OCI-M1 (cell line): ENCODE data around the gene FAM177A1.
A peak's percentile ranks its signal among the peaks of the same experiment; 100 is the strongest.
"Not testable (repeated sequence)": the region's sequence is repeated elsewhere in the genome, so short reads cannot be mapped to it uniquely, and the experiment has no call there.

Source experiments
- DNase-seq: peaks from one replicate; lab custom pipeline; 2025; lab: John Stamatoyannopoulos, UW

FAM177A1 gene

GRCh38 chr14:35061113-35061791, 15.2 kb downstream of the FAM177A1 start:
- peak; percentile 24 for DNase-seq

DNA sequence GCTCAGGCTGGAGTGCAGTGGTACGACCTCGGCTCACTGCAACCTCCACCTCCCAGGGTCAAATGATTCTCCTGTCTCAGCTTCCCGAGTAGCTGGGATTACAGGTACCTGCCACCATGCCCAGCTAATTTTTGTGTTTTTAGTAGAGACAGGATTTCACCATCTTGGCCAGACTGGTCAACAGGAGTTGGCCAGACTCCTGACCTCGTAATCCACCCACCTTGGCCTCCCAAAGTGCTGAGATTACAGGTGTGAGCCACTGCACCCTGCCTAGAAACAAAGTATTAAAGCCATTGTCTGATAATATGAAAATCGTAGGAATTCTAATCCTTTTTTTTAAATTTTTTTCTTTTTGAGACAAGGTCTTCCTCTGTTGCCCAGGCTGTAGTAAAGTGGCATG, 19.7 kb downstream of the FAM177A1 start:
- not testable (repeated sequence) for DNase-seq

GRCh38 chr14:35068238-35069012, 22.4 kb downstream of the FAM177A1 start:
- DNase-seq = no peak

- DNase-seq = no peak
Measured at GRCh38 chr14:35072226-35072625, 26.2 kb downstream of the FAM177A1 start.

DNA sequence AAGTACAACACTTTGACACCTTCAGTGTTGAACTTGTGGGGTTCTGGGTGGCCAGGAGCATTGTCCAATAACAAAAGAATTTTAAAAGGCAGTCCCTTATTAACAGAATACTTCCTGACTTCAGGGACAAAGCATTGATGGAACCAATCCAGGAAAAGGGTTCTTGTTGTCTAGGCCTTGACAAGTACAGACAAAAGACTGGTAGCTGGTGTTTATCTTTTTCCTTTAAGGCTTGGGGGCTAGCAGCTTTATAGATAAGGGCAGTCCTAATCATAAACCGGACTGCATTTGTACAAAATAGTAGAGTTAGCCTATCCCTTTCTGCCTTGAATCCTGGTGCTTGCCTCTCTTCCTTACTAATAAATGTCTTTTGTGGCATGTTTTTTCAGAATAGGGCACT, 27.4 kb downstream of the FAM177A1 start:
- no peak for DNase-seq

DNA sequence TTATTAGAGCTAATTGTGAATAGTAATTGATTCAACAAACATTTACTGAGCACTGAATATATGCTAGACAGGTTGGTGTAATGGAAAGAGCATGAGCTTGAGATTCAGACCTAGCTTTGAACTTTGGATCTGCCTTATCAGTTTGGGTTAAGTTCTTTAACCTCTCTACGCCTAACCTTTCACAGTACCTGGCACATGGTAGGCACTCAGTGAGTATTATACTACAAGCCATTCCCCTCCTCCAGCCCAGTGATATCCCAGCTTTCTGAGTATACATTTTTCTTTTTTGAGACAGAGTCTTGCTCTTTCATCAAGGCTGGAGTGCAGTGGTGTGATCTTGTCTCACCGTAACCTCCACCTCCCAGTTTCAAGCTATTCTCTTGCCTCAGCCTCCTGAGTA, 32.0 kb downstream of the FAM177A1 start:
- no peak for DNase-seq

DNA sequence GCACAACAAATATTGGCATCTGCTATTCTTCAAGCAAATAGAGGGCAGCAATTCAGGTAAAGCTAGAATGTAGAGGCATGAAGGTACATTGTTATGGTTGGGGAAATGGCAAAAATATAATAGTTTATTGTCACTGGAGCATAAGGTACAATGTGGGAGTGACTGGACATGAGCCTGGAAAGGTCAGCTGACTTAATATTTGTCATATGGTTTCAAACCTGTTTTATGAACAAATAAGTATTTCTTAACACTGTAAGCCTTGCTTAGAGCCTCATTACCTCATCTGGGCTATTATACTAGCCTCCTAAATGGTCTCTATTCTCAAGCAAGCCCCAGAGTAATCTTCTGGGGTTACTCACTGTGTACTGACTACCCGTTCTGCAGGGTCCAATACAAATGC, 33.7 kb downstream of the FAM177A1 start:
- DNase-seq = no peak

GRCh38 chr14:35083530-35084150, 37.6 kb downstream of the FAM177A1 start:
- DNase-seq = no peak

DNA sequence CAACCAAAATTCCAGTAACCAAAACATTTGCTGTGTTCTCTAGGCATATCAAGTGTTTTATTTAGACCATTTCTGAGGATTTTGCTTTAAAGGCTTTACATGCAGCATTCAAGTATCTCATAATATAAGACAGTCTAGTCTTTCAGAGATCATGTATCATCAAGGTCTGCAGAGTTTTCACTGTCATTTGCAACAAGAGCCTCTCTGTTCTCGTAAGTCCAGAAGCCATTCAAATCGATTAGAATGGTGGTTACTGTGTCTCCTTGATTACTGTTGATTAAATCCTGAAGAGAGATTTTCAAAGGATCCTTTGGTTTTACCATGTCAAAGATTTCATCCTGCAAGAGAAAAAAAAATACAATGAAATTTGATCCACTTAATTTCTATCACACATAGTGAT, 39.4 kb downstream of the FAM177A1 start:
- DNase-seq = no peak

DNA sequence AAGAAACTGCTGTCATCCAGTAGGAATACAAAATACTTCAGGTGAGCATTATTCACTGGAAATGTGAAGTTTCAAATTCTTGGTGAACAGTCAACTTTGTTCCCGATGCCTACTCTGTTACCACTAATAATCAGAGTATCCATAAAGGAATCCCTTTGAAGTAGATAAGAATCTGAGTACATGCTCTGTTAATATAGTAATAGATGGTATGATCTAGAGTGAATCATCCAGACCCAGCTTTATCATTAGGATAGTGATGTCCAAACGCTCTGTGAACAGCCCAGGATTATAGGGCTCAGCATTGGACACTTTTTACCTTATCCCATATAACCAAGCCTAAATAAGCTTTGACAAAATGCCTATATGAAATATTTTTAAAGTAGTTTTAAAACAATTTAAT, 42.4 kb downstream of the FAM177A1 start:
- no peak for DNase-seq

GRCh38 chr14:35094645-35095044, 48.6 kb downstream of the FAM177A1 start:
- DNase-seq = not testable (repeated sequence)

DNA sequence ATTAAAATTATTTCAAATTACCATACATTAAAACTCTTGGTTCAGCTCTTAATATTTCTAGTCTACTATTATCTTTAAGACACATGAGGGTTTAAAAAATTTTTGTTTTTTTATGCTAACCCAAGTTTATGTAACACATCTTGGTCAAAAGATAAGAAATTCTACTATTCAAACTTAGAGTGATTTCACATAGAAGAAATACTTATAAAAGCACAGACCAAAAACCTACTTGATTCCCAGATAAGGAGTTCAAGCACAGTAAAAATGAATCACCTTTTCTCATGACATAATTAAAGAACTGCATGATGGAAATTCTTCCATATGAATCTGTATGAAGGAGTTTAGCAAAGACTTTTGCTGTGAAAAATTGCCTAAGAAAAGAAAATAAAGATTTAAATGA, 61.8 kb downstream of the FAM177A1 start:
- no peak for DNase-seq

GRCh38 chr14:35112641-35113040, 66.6 kb downstream of the FAM177A1 start:
- DNase-seq = no peak

DNA sequence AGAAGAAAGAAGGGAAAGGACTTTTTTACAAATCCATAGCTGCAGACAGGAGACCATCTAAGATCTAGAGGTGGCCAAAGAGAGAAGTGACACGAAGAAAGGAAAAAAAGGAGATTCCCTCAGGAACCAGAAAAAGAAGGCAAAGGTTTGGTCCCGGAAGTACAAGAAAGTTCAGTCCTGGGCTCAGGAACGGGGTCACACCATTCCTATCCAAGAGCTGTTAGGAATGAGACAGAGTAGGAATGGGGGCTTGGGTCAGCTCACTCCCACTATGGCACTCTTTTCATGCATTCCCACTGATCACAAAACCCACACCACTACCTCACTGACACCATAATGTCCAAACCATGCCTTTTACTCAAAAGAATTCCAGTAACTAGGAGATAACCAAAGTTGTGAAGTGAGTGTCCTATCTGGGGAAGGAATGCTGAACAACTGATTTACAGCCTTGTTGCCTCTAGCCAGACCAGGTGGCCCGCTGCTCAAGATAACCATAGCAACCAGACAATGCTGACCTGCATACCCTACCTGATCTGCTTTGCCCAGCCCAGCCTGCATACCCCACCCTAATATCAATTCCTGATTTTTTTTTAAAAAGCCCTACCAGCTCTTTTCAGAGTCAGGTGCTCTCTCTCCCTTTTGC, 67.4 kb downstream of the FAM177A1 start:
- DNase-seq = no peak

GRCh38 chr14:35114036-35114435, 68.0 kb downstream of the FAM177A1 start:
- no peak for DNase-seq

GRCh38 chr14:35116242-35116641, 70.2 kb downstream of the FAM177A1 start:
- DNase-seq = no peak

DNA sequence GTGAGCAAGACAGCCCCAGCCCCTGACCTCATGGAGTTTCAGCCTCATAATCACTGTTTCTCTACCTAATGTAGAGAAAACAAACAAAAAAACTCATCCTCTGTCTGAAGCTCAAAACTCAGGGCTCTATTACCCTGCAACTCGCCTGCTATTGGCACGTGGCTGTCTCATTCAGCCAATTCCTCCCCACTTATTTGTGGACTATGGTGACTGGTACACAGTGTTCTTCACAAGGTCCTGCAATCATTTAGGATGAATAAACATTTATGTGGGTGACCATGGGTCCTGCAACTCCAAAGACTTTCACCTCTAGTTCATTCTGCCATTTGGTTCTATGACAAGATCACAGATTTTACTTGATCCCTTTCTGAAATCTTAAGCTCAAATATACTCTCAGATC, 71.0 kb downstream of the FAM177A1 start:
- no peak for DNase-seq

DNA sequence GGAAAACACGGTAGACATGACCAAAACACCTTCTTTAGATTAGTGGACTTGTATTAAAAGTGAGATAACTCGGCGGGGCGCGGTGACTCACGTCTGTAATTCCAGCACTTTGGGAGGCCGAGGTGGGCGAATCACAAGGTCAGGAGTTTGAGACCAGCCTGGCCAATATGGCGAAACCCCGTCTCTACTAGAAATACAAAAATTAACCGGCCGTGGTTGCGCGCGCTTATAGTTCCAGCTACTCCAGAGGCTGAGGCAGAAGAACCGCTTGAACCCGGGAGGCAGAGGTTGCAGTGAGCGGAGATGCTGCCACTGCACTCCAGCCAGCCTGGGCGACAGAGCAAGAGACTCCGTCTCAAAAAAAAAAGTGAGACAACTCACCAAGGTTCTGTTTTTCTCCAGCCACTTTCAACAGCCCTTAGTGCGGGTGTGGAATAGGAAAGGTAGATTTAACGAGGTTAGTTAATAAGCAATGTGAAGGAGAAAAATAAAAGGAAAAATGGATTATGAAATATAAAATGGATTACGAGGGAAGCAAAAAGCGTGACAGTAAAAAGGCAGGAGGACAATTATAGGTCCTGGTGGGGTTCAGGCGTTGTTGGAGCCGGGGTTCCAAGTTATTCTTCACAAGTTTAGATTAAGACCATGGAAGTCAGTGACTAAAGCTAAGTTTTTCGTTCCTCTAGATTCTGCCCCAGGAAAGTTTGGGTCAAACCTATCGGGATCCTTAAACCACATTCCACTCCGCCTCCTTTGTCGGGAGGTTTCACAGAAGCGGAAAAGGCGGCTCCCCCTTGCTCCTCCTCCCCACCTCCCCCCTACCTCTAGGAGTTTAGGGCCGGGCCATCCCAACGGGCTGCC, 75.2 kb downstream of the FAM177A1 start:
- no peak for DNase-seq

DNA sequence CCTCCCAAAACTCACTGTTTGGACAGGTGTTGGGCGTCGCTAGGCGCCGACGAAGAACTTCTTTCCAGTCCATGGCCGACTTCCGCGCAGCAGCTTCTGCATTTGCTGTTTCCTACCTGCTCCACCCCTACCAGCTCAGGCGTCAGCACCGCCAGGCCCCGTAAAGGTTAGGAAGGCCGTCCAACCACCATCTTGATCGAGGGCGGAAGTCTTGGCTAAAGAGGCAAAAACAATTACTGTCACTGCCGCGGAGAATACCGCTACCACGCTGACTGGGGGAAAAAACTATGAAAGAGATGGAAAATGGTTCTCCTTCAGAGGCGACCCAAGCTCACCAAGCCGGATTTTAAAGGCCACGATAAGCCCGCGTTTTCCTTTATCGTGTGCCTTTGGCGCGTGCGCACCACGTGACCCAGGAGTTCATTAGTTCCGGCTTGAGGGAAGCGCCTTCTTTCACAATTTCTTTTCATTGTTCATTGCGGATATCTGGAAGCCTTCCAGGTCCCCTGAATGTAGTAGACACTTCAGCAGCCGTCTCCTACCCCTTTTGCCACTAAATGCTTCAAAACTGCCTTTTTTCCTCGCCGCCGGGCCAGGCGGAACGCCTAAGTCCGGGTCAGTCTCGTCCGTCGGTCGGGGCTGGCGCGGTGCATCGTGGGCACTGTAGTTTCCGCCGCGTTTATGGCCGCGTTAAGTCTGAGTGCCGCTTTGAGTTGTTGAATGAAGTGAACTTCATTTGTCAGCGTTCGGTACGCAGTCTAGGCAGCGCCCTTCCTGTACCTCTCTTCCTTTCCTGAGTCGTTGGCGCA, 76.0 kb downstream of the FAM177A1 start, which contains the start of the genes PPP2R3C and PRORP:
PPP2R3C (minus strand) TSS at position 104 of the 809 bp plus-strand sequence; CDS start at position 73, 31 bp downstream.
PRORP (plus strand) TSS at position 666 of the 809 bp plus-strand sequence. CDS start 694 bp downstream, outside the sequence.
- peak; percentile 95 for DNase-seq

GRCh38 chr14:35122696-35123387, 76.8 kb downstream of the FAM177A1 start:
- DNase-seq = peak; percentile 61
